ENCODE data around the gene PCBP2. TPM values are rescaled to one million over a fixed set of nuclear protein-coding genes. Genes with fewer than 3 reads are reported as not detected.

Gene PCBP2
- total RNA-seq, 1 donor from 2014 or later = 293 TPM

GRCh38 chr12:53506881-53507602 lies 55.1 kb downstream of the PCBP2 start, which contains the start of gene NPFF:
Gene NPFF (minus strand): TSS chr12:53507484. CDS start chr12:53507474, 10 bp downstream.
- no peak for DNase-seq (ENCODE audit: low read depth in 2 of 2)

GRCh38 chr12:53507603-53507885 lies 55.6 kb downstream of the PCBP2 start:
- DNase-seq (ENCODE audit: low read depth in 2 of 2) = no peak

DNA sequence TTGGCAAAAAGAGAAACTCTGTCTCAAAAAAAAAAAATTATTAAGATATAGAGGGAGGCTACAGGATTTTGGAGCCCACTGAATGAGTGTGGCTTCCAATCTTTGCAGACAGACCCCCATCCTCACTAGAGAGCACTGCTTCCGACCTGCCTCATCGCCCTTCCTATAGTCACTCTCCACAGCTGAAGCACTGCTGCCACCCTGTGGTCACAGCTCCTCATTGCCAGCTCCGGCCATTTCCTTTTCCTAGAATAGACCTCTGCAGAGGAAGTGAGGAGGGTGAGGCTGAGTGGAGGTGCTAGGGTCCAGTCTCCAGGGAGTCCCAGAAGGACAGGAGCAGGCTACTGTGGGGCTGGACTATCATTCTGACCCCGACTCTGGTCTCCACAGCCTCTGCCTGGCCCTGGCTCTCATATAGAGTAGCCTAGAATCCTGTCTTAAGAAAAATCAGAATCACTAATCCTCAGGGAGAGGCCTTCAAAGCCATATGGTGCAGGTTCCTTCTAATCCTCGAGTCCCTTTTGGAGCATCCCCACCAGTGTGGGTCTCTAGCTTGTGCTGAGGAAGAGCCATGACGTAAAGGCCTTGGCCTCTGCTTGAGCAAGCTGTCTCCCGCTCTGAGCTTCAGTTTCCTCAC lies 56.8 kb downstream of the PCBP2 start:
- peak; percentile 61 to 79 for DNase-seq (ENCODE audit: low read depth in 2 of 2)

DNA sequence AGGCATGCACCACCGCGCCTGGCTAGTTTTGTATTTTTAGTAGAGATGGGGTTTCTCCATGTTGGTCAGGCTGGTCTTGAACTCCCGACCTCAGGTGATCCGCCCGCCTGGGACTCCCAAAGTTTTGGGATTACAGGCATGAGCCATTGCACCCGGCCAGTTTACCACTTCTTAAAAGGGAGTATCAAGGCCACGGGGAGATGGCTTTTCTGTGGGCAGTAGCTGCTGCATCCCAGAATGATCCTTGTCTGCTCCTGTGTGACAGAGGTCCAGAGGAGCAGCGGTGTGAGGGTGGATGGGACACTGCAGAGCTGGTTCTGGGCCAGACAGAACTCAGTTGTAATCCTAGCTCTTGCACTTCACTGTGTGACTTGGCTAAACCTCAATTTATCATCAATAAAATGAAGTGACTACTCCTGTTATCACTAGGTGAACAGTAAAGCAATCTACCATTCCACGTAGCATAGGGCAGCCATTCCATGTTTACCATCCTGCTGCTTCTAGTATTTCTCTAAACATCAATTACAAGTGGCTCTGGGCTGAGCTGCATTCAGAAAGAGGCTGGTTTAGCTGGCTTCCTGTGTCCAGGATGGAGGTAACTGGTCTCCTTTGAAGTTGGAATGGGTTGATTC lies 58.4 kb downstream of the PCBP2 start:
- no peak for DNase-seq (ENCODE audit: low read depth in 2 of 2)

GRCh38 chr12:53513712-53514410 lies 62.0 kb downstream of the PCBP2 start:
- DNase-seq (ENCODE audit: low read depth in 2 of 2) = no peak

DNA sequence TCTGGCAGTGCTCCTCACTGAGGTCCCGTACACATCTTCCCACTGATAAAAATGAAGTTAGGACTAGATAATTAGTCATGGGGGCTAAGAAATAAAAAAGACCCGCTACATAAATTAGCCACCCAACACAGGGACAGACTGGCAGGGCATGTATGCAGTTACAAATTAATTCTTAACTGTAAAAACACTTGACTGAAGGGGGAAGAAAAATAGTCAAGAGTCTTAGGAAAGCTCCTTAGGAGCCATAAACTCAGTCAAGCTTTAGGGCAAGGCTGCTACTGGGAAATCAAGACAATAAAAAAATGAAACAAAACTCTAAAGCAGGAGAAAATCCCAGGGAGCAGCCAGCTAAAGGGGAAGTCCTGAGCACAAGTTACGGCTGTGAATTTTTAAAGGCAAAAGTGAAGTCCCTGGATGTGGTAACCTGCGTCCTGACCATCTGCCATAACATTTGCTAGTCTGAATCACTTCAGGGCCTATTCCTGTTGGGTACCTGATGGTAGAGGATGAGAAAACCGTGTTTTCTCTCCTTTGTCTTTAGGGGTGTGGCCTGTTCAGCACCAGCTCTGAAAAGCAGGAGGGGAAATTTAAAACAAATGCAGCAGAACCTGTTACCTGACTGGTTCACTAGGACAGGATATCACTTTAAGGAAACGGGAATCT lies 62.9 kb downstream of the PCBP2 start:
- no peak for DNase-seq (ENCODE audit: low read depth in 2 of 2)

DNA sequence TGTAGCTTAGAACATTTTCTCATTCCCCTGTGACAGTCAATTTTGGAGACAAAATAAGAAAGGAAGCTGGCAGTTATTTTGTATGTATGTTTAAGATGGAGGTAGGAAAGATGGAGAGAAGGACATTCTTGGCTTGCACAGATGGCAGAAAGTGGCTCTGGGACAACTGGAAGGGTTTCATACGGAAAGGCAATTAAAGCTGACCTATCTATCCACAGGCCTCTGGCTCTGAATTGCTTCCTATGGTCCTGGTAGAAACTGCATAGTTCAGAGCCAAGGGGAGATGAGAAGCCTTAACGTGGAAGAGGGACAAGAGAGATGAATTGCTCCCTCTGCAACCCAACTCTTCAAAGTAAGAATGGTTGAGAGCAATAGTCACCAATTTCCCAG lies 63.4 kb downstream of the PCBP2 start:
- DNase-seq (ENCODE audit: low read depth in 2 of 2) = no peak

GRCh38 chr12:53516758-53517455 lies 65.0 kb downstream of the PCBP2 start:
- DNase-seq (ENCODE audit: low read depth in 2 of 2) = no peak

DNA sequence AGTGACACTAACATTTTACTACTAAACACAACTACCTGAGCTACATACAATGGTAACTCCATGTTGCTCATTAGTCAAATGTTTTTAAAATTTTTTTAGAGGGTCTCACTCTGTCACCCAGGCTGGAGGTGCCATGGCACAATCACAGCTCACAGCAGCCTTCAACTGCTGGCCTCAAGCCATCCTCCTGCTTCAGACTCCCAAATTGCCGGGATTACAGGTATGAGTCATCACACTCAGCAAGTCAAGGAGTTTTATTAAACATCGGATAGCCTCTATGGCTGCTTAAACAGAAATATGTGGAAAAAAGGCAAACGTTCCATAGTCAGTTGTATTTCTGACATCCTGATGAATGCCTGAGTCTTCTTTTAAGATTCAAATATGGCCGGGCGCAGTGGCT lies 66.5 kb downstream of the PCBP2 start:
- no peak for DNase-seq (ENCODE audit: low read depth in 2 of 2)

DNA sequence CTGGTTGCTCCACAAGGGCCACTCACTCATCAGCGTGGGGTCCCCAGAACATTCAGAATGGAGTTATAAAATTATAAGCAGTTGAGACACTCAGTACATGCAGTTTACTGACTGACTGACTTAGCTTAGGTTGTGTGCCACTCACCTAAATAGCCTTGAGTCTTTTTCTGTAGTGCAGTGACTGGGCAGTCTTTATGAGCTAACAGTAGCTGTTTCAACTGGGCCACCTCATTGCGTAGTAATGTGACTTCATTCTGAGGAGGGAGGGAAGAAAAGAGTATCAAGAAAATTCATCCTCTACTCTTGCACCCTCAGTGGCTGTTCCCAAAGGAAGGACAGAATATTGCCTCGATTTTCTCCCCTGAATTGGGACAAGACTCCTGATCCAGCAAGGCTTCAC lies 71.2 kb downstream of the PCBP2 start:
- no peak for DNase-seq (ENCODE audit: low read depth in 2 of 2)

GRCh38 chr12:53524476-53524875 lies 72.6 kb downstream of the PCBP2 start:
- no peak for DNase-seq (ENCODE audit: low read depth in 2 of 2)

DNA sequence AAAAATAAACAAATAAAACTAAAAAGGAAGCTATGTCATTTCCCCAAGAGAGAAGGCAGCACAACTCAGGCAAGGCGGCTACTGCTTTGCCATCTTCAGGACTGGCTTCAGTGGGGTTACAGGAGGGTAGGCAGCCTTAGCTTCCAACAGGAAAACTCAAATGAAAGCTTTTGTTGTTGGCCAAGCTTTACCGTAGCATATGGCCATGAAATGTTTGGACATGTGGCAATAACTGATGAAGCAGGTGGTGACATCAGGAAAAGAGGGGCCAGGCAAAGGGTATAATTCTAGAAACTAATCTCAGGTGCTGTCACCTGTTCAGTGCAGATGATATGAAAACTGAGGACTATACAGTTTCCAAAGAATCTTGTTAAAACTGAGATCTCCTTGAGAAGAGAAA lies 78.2 kb downstream of the PCBP2 start:
- DNase-seq (ENCODE audit: low read depth in 2 of 2) = no peak

Other genes with a start within 250 kb of the PCBP2 start
- 0.25 TPM in 1 of 2 replicates, not detected in the other for gene ITGB7, start 244.9 kb upstream of the PCBP2 start, total RNA-seq
- gene RARG, start 219.9 kb upstream of the PCBP2 start, total RNA-seq = 11.9 and 13.1 TPM in 2 replicates
- gene ESPL1, start 183.8 kb upstream of the PCBP2 start, total RNA-seq = 4.2 and 6.0 TPM in 2 replicates
- 350 and 426 TPM in 2 replicates for gene PFDN5, start 156.6 kb upstream of the PCBP2 start, total RNA-seq
- gene MYG1, start 152.4 kb upstream of the PCBP2 start, total RNA-seq = 29.5 and 36.0 TPM in 2 replicates
- 31.8 and 31.9 TPM in 2 replicates for gene AAAS, start 130.5 kb upstream of the PCBP2 start, total RNA-seq
- not detected in 2 replicates for gene SP7, start 115.7 kb upstream of the PCBP2 start, total RNA-seq
- gene SP1, start 71.9 kb upstream of the PCBP2 start, total RNA-seq = 24.4 and 32.0 TPM in 2 replicates
- gene AMHR2, start 28.2 kb upstream of the PCBP2 start, total RNA-seq = not detected in 2 replicates
- 14.2 and 15.8 TPM in 2 replicates for gene PRR13, start 10.4 kb upstream of the PCBP2 start, total RNA-seq
- gene MAP3K12, start 47.4 kb downstream of the PCBP2 start, total RNA-seq = 5.2 and 5.5 TPM in 2 replicates
- 41.2 and 41.6 TPM in 2 replicates for gene TARBP2, start 49.2 kb downstream of the PCBP2 start, total RNA-seq
- gene NPFF, start 55.4 kb downstream of the PCBP2 start, total RNA-seq = not detected in 2 replicates
- gene ATF7, start 174.3 kb downstream of the PCBP2 start, total RNA-seq = 8.6 and 10.2 TPM in 2 replicates
- 110 and 133 TPM in 2 replicates for gene ATP5MC2, start 224.0 kb downstream of the PCBP2 start, total RNA-seq